Stimulated activated CD8-positive, alpha-beta memory T cell treated with anti-CD3 and anti-CD28 coated beads, Interleukin-15, amount 100 ng/mL, for 48 hours (primary cell): Measurements from ENCODE around the gene PDCD1LG2.
A peak's percentile ranks its signal among the peaks of the same experiment; 100 is the strongest.
"Not testable (repeated sequence)": the region's sequence is repeated elsewhere in the genome, so short reads cannot be mapped to it uniquely, and the experiment has no call there.

Experiments used
- DNase-seq, 2 donors: peaks; one replicate each; pipeline ENCODE4 v3.0.0-alpha.2; 2020; ENCODE audit warnings: low read depth in 2 of 2

PDCD1LG2 gene

GRCh38 chr9:5493679-5494511, 16.4 kb upstream of the PDCD1LG2 start:
- DNase-seq = peak in 1 of 2 donors; percentile 15

DNA sequence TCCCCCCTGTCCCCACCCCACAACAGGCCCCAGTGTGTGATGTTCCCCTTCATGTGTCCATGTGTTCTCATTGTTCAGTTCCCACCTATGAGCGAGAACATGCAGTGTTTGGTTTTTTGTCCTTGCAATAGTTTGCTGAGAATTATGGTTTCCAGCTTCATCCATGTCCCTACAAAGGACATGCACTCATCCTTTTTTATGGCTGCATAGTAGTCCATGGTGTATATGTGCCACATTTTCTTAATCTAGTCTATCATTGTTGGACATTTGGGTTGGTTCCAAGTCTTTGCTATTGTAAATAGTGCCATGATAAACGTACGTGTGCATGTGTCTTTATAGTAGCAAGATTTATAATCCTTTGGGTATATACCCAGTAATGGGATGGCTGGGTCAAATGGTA, 15.6 kb upstream of the PDCD1LG2 start:
- not testable (repeated sequence) for DNase-seq

DNA sequence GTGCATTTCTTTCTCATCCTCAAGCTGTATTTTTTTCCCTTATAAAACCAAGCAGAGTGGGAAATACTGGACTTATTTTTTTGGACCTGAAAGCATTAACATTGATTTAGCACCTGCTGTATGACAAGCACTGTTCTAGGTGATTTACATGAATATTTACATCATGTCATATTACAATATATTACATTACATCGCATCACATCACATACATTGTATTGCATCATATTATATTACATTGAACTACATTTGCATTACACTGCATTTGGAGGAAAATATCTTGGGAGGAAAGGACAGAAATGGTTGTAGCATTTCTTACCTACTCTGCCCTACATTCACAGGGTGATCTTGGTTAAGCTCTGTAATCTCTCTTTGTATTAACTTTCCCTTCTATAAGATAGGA, 11.2 kb upstream of the PDCD1LG2 start:
- DNase-seq = no peak

DNA sequence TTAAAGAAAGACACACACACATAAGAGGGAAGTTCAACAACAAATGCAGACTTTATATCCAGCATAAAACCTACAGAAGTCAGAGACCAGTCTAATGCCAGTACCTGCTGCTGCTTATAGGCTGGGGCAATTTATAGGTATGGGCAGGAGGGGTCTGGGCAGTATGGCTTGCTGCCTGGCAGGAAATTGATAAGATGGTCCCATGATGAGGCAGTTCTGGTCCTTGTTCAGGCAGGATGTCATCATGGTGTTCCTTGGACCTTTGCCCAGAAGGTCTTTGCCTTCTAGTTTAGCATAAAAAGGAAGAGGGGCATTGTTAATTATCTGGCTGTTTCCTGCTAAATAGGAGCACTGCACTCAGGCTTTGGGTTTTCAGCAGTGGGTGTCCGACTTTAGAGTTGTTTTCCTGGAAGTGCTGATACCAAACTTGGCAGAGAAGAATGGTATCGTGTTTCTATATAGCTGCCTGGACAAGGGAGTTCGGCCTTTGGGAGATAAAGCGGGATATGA, 10.4 kb upstream of the PDCD1LG2 start:
- no peak for DNase-seq

DNA sequence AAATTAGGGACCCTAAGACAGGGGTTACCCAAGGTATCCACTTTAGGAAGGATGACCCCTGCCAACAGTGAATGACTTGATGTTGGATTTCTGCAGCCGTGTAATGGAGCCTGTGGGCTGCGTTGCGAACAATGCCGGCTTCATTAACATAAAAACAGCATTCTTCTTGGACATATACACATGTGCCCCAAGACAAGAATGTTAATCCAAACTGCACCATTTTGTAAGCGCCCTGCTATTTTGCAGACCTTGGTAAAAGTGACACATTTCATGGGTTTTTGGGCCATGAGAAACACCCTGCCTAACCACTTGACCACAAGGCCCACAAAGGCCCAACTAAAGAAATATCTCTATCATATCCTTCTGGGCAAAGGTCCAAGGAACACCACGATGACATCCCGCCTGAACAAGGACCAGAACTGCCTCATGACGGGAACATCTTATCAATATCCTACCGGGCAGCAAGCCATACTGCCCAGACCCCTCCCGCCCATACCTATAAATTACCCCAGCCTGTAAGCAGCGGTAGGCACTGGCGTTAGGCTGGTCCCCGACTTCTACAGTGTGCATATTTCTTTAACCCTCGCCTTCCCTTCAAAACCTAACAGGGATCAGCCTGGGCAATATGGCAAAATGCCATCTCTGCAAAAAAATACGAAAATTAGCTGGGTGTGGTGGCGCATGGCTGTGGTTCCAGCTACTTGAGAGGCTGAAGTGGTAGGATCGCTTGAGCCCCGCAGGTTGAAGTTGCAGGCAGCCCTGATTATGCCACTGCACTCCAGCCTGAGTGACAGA, 9.7 kb upstream of the PDCD1LG2 start:
- no peak for DNase-seq

DNA sequence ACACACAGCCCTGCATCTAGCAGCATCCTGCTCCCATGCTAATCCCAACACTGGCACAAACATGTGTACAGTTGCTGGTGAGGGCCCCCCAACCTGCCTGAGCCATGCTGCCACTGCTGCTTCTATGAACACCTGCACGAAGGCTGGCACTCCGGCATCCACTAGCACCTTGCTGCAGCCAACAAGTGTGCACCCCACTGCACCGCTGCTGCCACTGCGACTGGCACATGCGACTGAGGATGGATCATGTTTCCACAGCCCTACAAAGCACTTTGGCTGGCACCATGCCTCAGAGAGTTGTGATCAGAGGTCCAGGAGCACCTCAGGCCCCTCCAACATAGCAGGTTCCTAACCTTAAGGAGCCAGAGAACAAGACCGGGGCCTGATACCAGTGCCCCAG, 7.8 kb upstream of the PDCD1LG2 start:
- no peak for DNase-seq

GRCh38 chr9:5509573-5509972, 758 bp upstream of the PDCD1LG2 start:
- DNase-seq = no peak

GRCh38 chr9:5510989-5511388, 658 bp downstream of the PDCD1LG2 start:
- no peak for DNase-seq

DNA sequence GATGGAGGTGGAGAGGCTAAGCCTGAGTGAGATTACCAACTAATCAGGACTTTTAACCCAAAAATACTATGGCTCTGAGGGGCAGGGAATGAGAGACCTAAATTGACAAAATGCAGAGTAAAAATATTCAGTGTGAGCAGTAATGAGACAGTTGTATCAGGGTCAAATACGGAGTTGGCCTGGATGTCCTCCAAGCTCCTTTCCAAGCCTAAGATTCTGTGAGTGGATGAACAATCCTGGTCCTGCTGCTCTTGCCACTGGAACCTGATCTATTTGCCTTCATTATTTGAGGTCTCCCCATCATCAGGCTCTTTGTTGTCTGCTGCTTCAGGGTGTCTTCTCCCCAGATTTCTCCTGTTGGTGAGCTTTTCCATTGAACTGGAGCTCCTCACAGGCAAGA, 1.1 kb downstream of the PDCD1LG2 start:
- no peak for DNase-seq

DNA sequence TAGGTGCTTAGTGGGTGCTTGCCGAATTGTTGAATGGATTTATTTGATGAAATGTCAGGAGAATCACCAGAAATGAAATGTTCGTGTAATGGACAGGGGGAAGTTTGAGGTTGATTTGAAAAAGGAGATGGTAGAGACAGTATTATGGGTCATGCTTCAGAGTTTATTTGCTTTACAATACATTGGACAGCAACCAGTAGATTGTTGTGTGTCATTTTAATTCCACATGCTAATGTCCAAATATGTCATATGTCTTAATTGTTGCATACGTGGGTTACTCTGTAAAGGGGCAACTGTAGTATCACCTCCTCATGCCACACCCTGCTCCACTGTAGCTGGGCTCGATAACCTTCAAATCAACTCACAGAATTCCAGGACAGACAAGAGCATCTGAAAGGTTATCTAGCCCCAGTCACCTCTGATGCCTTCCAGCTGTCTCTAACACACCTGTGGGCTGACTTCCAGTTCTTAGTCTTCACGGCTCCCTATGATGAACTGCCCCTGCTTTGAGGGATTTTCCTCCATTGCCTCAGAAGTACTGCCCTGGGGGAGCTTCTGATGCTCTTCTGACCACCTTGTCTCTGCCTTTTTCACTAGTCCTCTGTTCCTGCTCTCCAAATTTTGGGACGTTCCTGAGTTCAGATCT, 1.7 kb downstream of the PDCD1LG2 start:
- DNase-seq = no peak

DNA sequence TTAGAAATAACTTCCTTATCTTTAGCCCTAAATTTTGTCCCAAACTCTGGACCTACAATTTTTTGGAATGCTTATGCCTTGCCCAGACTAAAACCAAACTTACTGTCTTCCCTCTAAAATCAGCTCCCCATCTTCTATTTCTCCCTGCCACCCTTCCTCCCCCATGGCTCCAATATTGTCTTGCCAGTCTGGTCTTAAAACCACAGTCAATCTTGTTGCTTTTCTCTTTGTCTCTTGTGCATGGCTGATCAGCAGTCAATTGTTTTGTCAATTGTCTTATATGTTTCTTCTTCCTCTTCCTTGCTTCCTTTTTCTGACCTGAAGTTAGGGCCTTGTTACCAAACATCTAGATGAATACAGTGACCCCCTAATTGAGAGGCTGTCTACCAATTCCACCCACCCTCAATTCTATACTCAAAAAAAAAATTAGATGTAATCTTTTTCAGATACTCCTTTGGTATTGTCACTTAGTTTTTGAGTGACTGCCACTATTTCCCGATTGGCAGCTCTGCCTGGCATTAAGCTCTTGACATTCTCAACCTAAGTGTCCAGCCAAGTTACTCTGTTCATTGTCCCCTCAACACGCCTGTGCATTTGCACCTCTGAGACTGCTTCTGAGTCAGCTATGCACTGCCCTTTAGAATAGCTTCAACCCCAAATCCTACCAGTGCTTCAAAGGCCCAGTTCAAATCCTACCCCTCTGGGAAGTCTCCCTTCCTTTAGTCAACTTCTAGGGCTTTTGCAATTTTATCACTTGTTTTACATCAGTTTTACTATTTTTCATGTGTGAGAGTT, 2.5 kb downstream of the PDCD1LG2 start:
- DNase-seq = no peak

GRCh38 chr9:5513966-5514616, 3.8 kb downstream of the PDCD1LG2 start:
- DNase-seq = no peak

- no peak for DNase-seq
Observed at GRCh38 chr9:5514617-5515260, 4.4 kb downstream of the PDCD1LG2 start.

GRCh38 chr9:5515261-5515650, 4.9 kb downstream of the PDCD1LG2 start:
- DNase-seq = no peak

DNA sequence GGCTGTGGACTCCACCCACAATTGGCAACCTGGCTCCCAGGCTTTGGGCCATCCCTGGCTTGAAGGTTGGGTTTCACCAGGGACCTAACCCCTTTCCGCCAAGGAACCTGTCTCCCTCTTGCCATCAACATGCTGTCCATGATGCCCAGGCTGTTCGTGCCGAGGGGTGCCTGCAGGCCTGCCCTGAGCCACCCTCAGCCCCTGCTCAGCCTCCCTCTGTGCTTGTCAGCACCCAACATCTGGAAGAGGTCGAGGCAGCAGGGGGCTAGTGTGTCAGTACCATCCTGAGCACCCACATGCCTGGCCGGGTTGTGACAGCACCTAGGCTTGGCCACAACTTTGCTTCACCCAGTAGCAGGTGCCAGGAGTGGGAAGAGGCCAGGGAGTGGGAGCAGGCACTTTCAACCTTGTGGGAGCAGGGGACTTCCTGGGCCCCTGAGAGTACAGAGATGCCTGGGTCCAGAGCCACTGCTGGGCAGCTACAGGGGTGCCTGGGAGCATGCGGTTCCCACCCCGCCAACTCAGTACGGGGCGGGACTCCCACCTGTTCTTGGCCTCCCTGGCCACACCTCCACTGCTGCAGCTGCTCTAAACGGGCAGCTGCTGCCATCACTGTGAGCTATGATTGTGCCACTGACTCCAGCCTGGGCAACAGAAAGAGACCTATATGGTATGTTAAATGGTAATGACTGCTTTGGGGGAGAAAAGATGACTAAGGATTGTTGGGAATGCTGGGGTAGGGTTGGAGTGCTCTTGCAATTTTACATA, 6.3 kb downstream of the PDCD1LG2 start:
- no peak for DNase-seq

DNA sequence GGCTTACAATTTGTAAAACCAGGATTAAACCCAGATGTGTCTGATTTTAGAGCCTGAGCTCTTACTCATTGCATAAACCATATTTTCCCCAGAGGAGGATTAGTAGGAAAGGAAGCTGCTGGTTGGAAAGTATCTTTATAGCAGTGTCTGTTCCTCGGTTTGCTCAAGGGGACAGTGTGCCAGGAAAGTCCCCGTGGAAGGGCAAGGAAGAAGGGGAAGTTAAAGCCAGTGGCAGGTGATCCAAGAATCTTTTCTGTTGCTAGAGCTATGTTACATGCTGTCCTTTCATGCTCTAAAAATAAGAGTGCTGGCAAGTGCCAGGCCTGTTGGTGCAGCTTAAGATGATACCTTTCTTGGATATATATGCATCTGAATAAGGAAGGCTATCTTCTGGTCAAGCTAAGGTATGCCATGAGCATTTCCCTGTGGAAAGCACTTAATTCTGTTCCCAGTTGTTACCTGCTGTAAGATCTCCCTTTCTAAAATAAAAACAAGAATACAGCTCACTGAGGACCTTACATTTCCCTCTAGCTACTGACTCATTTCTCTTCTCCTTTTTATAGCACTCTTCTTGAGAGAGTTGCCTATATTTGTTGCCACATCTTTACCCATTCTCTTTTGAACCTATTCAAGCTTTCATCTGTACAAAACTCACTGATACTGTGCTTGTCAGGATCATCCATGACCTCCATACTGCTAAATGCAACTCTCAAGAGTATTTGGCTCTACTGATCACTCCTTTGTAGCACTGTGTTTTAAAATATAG, 8.0 kb downstream of the PDCD1LG2 start:
- DNase-seq = no peak

- peak; percentile 38 to 48 for DNase-seq
Observed at GRCh38 chr9:5518937-5519319, 8.6 kb downstream of the PDCD1LG2 start.

GRCh38 chr9:5524090-5524489, 13.8 kb downstream of the PDCD1LG2 start:
- no peak for DNase-seq

GRCh38 chr9:5529683-5530221, 19.4 kb downstream of the PDCD1LG2 start:
- DNase-seq = no peak
